GM19239 (cell line): ENCODE measurements around the gene FUT8.

Experiments
- DNase-seq: peaks from one replicate; pipeline ENCODE4 v3.0.0; 2011; ENCODE audit warnings: low spot score; ENCODE audit not compliant: insufficient read length
- FAIRE-seq: peaks from 2 replicates; lab custom pipeline; 2011; peaks lifted over from hg19 to GRCh38; lab: Jason Lieb, UNC

The FUT8 gene

GRCh38 chr14:65788876-65789275 is 376.3 kb downstream of the FUT8 start:
- FAIRE-seq (no peak), DNase-seq (no peak)

GRCh38 chr14:65789363-65789762 is 376.8 kb downstream of the FUT8 start:
- DNase-seq (no peak), FAIRE-seq (no peak)

GRCh38 chr14:65790172-65790815 is 377.8 kb downstream of the FUT8 start:
- DNase-seq (no peak), FAIRE-seq (no peak)

- FAIRE-seq (no peak), DNase-seq (no peak)
These were observed 378.9 kb downstream of the FUT8 start for GRCh38 chr14:65791191-65791981.

- FAIRE-seq (no peak), DNase-seq (no peak)
These were observed 379.8 kb downstream of the FUT8 start for GRCh38 chr14:65792208-65792905.
